A549 treated with AZD2906 at 1 μM for 4 hours (cell line): Measurements from ENCODE around the gene GPR179. TPM values are rescaled to one million over a fixed set of nuclear protein-coding genes. Genes with fewer than 3 reads are reported as not detected.

Source experiments
- total RNA-seq: library from RNA; stranded (reverse); fragments of 200-300 nt; extraction: Qiagen RNA extraction; gene quantifications from 5 replicates; pipeline ENCODE4 v1.2.3, GENCODE V29; 2022

The GPR179 gene, protein sequence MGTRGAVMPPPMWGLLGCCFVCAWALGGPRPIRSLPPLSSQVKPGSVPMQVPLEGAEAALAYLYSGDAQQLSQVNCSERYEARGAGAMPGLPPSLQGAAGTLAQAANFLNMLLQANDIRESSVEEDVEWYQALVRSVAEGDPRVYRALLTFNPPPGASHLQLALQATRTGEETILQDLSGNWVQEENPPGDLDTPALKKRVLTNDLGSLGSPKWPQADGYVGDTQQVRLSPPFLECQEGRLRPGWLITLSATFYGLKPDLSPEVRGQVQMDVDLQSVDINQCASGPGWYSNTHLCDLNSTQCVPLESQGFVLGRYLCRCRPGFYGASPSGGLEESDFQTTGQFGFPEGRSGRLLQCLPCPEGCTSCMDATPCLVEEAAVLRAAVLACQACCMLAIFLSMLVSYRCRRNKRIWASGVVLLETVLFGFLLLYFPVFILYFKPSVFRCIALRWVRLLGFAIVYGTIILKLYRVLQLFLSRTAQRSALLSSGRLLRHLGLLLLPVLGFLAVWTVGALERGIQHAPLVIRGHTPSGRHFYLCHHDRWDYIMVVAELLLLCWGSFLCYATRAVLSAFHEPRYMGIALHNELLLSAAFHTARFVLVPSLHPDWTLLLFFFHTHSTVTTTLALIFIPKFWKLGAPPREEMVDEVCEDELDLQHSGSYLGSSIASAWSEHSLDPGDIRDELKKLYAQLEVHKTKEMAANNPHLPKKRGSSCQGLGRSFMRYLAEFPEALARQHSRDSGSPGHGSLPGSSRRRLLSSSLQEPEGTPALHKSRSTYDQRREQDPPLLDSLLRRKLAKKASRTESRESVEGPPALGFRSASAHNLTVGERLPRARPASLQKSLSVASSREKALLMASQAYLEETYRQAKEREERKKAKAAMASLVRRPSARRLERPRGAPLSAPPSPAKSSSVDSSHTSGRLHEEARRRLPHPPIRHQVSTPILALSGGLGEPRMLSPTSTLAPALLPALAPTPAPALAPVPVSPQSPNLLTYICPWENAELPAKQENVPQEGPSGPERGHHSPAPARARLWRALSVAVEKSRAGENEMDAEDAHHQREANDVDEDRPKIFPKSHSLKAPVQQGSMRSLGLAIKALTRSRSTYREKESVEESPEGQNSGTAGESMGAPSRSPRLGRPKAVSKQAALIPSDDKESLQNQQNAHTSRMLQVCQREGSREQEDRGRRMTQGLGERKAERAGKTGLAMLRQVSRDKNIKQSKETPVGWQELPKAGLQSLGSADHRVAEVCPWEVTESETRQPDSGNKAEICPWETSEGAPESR (N-terminal part only)
- 0.02 to 0.06 TPM (median 0.03 TPM) in 5 replicates for total RNA-seq

DNA sequence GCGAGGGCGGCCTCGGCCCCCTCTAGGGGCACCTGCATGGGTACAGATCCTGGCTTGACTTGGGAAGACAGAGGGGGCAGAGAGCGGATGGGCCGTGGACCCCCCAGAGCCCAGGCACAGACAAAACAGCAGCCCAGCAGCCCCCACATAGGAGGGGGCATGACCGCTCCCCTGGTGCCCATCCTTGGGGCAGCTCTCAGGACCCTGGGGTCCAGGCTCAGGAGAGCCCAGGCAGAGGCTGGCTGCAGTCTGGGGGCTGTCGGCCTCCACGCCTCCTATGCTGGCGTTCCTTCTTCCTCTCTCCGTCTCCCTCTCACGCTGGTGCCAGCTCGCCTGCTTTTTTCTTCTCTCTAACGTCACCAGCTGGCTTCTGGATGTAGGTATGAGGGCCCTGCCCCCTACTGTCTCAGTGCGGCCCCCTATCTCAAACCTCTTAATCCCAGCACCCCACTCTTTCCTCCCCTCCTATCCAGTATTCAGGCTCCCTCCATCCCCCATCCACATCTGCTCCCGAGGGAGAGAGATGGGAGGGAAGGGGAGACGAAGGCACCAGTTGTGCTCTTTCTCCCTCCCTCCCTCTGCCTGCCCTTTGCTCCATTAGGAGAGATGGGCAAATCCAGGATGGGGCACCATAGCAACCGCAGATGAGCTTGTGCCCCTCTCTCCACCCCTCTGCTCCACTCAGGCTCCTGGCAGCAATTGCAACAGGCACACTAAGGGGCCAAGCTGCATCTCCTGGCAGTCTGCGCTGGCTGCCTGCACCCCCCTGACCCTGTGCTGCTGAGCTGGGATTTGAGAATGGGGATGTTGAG lies at the start of gene GPR179:
TSS of gene GPR179 (minus strand) at position 349 of the 812 bp plus-strand sequence. CDS start at position 182, 167 bp downstream.

DNA sequence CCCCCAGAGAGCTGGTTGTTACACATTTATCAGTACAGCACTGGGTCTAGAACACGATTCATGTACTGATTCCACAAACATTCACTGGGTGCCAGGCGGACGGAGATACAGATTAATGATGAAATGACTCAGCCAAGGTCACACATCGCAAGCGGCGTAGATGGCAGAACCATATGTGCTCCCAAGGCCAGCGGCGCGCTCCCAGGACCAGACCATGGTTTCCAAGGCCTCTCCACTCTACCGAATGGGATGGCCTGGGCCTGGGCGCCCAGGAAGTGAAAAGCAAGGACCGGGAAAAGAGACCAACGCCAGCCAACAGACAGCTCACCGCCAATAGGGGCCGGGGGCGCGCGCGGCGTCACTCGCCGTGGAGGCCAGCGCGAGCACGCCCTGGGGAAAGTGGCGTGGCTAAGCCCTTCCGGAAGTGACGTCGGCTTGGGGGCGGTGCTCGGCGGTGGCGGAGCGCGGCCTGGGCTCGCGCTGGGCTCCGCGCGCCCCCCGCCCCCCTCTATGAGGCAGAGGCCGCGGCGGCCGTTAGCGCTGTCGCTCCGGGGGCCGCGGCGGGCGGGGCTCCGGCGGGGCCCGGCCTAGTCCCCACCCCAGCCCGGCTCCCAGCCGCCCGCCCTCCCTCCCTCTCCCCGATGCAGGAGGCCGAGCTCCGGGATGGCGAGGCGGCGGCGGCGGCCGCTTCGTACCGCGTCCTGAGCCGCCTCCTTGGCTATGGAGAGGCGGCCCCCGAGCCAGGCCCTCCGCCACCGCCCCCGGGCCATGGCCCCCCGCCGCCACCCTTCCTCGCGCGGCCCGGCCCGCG lies 7.9 kb upstream of the GPR179 start, which contains the start of gene SOCS7:
TSS of gene SOCS7 (plus strand) at position 433 of the 811 bp plus-strand sequence. CDS start at position 642, 209 bp downstream.

DNA sequence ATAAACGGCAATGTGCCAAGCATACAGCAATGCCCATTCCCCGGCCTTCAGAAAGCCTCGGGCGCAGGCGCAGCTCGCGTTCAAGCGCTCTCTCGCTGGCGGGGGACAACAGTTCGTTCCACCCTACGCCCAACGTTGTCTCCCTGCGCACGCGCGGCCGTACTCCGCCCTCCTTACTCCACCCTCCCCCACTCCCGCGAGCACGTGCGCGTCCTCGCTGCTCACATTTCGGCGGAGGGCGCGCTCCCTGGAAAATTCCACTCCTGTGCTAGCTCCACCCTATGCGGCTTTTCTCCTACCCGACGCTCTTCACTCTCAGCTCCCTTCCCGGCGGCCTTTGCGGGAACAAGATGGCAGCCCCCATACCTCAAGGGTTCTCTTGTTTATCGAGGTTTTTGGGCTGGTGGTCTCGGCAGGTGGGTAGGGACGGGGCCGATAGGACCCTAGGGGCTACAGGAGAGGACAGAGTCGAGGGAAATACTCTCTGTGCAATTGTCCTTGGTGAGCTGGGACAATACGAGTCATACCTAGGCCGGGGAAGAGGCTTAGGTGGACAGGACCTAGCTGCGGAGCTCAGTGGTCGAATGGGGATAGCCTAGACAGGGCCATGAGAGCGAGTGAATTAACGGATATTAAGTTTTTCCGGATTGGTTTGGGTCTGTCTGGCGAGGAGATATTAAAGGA lies 46.8 kb downstream of the GPR179 start, which contains the start of gene MRPL45:
TSS of gene MRPL45 (plus strand) at position 335 of the 684 bp plus-strand sequence. CDS start at position 351, 16 bp downstream.

Other genes with a start within 250 kb of the GPR179 start
- gene TBC1D3E, start 216.0 kb downstream of the GPR179 start, total RNA-seq = not detected in 5 replicates
- not detected in 5 replicates for gene TBC1D3, start 151.4 kb downstream of the GPR179 start, total RNA-seq
- 58.4 to 63.0 TPM (median 60.6 TPM) in 5 replicates for gene MRPL45, start 46.8 kb downstream of the GPR179 start, total RNA-seq
- 10.2 to 14.9 TPM (median 13.1 TPM) in 5 replicates for gene SOCS7, start 7.9 kb upstream of the GPR179 start, total RNA-seq
- gene ARHGAP23, start 84.5 kb upstream of the GPR179 start, total RNA-seq = 55.8 to 72.5 TPM (median 63.4 TPM) in 5 replicates